Limb (tissue), 2 donors: ENCODE data around the gene TFPI.

Experiments used
- DNase-seq, 2 donors: peaks; one replicate each; pipeline ENCODE4 v3.0.0-alpha.2; 2016; ENCODE audit errors: extremely low spot score in 2 of 2

The TFPI gene

GRCh38 chr2:187415449-187415848, 138.8 kb downstream of the TFPI start:
- DNase-seq: no peak
